MM.1S (cell line): ENCODE results near the gene DAND5.

Experiments used
- EZH2phosphoT487 ChIP-seq: fragments of 300-600 bp; sonication (generic); IDR thresholded peaks from 2 replicates; pipeline ENCODE4 v1.6.1; 2018; ENCODE audit warnings: antibody characterized with exemption, low read length
- TF ChIP-seq, protein P1 (sequence below): fragments of 300-600 bp; sonication (generic); IDR thresholded peaks from 2 replicates; pipeline ENCODE4 v1.5.1; 2016; ENCODE audit warnings: antibody characterized with exemption, low read length, mixed read lengths

DNA sequence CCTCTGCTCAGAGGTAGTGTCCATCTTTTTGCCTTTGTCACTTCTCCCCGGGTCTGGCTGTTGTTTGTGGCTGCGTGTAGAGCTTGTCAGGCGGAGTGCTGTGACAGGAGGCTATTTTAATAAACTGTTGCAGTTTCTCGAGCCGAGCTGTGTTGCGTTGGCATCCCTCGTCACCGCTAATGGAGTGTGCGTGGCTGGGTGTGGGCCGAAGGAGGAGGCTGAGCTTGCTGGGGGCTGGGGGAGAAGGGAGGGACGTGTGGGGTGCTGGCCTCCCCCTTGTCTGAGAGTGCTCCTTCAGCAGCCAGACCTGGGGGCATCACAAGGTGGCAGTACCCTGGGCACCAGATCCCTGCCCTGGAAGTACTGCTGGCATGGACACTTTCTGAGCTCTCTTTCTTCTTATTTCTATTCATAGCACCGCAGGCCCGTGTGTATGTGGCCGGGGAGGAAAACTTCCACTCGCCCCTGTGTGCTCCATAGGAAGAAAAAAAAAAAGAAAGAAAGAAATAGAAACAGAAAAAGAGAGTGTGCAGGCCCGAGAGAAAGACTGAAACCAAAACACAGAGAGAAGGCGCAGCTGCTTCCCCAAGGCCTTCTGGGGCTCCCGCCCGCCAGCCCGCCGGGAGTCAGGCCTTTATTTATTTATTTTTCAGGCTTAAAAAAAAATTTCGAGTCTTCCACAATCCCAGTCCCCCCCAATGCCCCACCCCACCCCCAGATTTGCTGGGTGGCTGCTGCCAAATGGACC, 52.9 kb downstream of the DAND5 start:
- TF ChIP-seq, protein P1, sequence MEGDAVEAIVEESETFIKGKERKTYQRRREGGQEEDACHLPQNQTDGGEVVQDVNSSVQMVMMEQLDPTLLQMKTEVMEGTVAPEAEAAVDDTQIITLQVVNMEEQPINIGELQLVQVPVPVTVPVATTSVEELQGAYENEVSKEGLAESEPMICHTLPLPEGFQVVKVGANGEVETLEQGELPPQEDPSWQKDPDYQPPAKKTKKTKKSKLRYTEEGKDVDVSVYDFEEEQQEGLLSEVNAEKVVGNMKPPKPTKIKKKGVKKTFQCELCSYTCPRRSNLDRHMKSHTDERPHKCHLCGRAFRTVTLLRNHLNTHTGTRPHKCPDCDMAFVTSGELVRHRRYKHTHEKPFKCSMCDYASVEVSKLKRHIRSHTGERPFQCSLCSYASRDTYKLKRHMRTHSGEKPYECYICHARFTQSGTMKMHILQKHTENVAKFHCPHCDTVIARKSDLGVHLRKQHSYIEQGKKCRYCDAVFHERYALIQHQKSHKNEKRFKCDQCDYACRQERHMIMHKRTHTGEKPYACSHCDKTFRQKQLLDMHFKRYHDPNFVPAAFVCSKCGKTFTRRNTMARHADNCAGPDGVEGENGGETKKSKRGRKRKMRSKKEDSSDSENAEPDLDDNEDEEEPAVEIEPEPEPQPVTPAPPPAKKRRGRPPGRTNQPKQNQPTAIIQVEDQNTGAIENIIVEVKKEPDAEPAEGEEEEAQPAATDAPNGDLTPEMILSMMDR = peak; percentile 13
- no peak for TF ChIP-seq EZH2phosphoT487
